Left lobe of liver (tissue), 2 donors: Measurements from ENCODE around the gene ING5. TPM values are rescaled to one million over a fixed set of nuclear protein-coding genes. Genes with fewer than 3 reads are reported as not detected.
"Not testable (repeated sequence)": the region's sequence is repeated elsewhere in the genome, so short reads cannot be mapped to it uniquely, and the experiment has no call there.

Experiments
- ATAC-seq: fragments of 200-7000 bp; cut with Tn5 transposase; one replicate; pipeline ENCODE4 v1.9.1; 2020; ENCODE audit warnings: mild to moderate bottlenecking, moderate library complexity
- DNase-seq: peaks from one replicate; pipeline ENCODE4 v3.0.0-alpha.2; 2020; ENCODE audit warnings: low spot score
- total RNA-seq: library from RNA; stranded (reverse); gene quantifications from one replicate; pipeline ENCODE4 v1.2.1, GENCODE V29; 2021
- donor health status: DM: no; HTN: no; CAD: no; lungs with moderate emphysema.
- donor health status: DM: no; HTN: yes; CAD: no.

Gene ING5
- total RNA-seq: 20.7 TPM

GRCh38 chr2:241701399-241702154, at the start of gene ING5:
Gene ING5, plus strand, starts transcription at chr2:241702039. Its CDS starts 27 bp downstream, at chr2:241702066.
- ATAC-seq: peak; percentile 82
- DNase-seq: peak; percentile 98

GRCh38 chr2:241652142-241652541, 49.7 kb upstream of the ING5 start:
- no peak for DNase-seq

GRCh38 chr2:241652722-241653121, 49.1 kb upstream of the ING5 start:
- ATAC-seq (no peak), DNase-seq (no peak)

More at GRCh38 chr2:241652142-241652541, 49.7 kb upstream of the ING5 start:
- no peak for ATAC-seq

GRCh38 chr2:241653210-241653750, 48.6 kb upstream of the ING5 start:
- DNase-seq (no peak), ATAC-seq (no peak)

GRCh38 chr2:241654551-241654950, 47.3 kb upstream of the ING5 start:
- ATAC-seq: no peak
- DNase-seq: no peak

- ATAC-seq (no peak), DNase-seq (no peak)
These were observed 46.2 kb upstream of the ING5 start for GRCh38 chr2:241655516-241656189.

GRCh38 chr2:241656190-241656741, 45.6 kb upstream of the ING5 start:
- DNase-seq (no peak), ATAC-seq (peak; percentile 15)

GRCh38 chr2:241657786-241658254, 44.0 kb upstream of the ING5 start:
- no peak for DNase-seq

GRCh38 chr2:241658296-241658695, 43.5 kb upstream of the ING5 start:
- DNase-seq (no peak), ATAC-seq (no peak)

More at GRCh38 chr2:241657786-241658254, 44.0 kb upstream of the ING5 start:
- ATAC-seq: no peak

- DNase-seq: peak; percentile 64
- ATAC-seq: peak; percentile 85
These were observed 42.6 kb upstream of the ING5 start for GRCh38 chr2:241659150-241659739.

- no peak for ATAC-seq
- DNase-seq: no peak
These were observed 41.1 kb upstream of the ING5 start for GRCh38 chr2:241660593-241661213.

- ATAC-seq: not testable (repeated sequence)
These were observed 39.1 kb upstream of the ING5 start for GRCh38 chr2:241662731-241663130.

GRCh38 chr2:241665731-241666440, 36.0 kb upstream of the ING5 start:
- ATAC-seq: no peak
- no peak for DNase-seq

More at GRCh38 chr2:241662731-241663130, 39.1 kb upstream of the ING5 start:
- not testable (repeated sequence) for DNase-seq

- no peak for DNase-seq
- ATAC-seq: no peak
These were observed 35.0 kb upstream of the ING5 start for GRCh38 chr2:241666627-241667400.

- DNase-seq: no peak
- ATAC-seq: no peak
These were observed 33.5 kb upstream of the ING5 start for GRCh38 chr2:241668354-241668753.

- DNase-seq (no peak), ATAC-seq (no peak)
These were observed 33.0 kb upstream of the ING5 start for GRCh38 chr2:241668839-241669238.

GRCh38 chr2:241670333-241671110, 31.3 kb upstream of the ING5 start:
- no peak for ATAC-seq

GRCh38 chr2:241671457-241672240, 30.2 kb upstream of the ING5 start:
- ATAC-seq (no peak), DNase-seq (no peak)

More at GRCh38 chr2:241670333-241671110, 31.3 kb upstream of the ING5 start:
- DNase-seq: no peak
